Glomerular visceral epithelial cell (primary cell): ENCODE measurements around the gene PRRX1.

Experiments used
- DNase-seq: peaks from one replicate; pipeline ENCODE4 v3.0.0-alpha.2; 2016; ENCODE audit errors: extremely low spot score

PRRX1 gene

DNA sequence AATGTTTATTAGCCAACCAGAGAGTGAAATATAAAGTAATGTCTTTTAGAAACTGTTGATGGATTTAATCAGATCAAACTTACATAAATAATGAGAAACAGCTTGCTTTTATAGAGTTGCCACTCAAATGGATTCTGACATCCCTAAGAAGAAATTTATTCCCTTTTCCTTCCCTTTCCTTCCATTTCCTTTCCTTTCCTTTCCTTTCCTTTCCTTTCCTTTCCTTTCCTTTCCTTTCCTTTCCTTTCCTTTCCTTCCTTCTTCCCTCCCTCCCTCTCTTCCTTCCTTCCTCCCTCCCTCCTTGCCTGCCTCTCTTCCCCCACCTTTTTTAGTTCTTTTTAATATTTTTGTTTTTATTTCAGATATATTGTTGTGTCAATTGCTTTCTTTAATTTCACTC lies 27.3 kb downstream of the PRRX1 start:
- DNase-seq = no peak

DNA sequence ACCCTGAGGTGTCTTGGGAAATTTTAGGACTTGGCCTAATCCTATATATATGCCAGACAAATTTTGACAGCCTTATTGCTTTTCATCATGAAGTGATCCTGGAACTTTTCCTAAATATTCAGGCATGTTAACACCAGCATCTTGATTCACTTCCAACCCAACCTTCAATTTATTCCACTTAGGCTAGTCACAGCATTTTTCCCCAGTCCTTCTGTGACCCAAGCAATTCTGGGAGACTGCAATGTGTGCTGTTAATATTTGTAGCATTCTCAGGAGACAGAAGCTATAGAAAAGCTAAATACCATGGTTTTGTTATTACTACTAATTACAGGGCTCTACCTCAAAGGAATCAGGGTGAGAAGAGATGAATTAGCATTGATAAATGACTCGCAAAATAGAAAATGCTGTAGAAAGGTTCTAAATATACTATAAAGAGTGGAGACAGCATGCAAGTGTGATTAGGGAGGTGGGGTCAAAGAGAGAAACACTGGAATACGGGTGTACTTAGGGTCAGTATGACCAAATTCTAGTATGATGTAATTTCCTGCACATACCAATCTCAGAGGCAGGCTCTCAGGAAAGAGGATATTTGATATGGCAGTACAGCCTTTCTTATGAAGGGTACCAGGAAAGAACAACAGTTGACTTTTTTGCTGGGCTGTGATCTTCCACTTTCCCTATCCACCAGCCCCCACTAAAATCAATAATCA lies 29.1 kb downstream of the PRRX1 start:
- no peak for DNase-seq

DNA sequence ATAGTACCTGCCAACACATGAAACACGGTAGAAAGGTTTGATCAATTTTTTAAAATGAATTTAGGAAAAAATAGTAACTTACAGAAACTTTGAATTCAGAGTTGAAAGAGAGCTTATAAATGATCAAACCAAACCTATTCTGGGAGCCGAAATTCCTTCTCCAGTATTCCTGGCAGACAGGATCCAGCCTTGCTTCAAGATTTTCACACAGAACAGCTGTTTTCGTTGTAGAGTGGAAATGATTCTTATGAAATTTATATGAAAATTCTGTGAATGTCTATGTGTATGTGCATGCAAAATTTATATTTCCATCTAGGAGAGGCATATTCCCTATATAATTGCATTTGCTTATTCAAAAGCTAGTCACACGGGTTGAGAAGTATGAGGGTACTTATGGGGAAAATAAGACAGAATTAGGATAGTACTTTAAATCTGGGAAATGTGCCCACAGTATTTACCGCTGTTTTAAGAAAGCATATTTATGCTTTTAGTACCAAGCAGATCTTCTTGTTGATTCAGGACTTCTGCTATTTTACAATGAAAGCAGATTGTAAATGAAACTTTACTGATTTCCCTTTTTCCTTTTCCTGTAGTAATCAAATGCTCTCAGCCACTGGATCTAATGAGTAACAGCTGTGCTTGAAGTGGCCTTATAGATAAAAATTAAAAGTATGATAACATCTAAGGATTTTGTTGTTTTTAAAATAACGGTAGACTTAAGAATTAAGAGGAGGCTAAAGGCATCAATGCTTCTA lies 30.4 kb downstream of the PRRX1 start:
- DNase-seq = no peak

DNA sequence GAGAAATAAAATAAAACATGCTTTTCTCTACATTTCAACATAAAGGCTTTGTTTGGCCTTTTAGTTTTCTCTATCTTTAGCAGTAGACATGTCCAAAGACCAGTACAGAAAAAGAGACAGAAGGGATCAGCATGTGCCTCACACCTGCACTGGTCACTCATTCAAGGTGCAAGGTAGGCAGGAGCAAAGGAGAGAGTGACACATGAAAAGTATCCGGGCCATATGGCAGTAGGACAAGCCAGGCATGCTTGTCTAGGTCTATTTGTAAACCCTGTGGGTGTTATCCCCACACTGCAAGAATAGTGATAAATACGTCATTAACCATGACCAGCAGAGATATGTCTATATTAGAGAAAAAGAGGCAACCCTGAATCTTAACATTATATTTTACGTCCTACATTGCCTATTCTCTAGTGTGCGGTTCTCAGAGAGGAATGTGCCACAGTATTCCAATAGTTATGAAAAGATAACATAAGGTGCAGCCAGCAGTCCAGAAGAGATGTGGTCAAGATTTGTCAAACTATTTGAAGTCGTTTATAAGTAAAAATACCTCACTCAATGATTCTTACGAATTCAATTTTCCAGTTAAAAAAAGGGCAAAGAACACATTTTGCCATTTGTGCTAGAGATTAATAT lies 32.1 kb downstream of the PRRX1 start:
- no peak for DNase-seq

DNA sequence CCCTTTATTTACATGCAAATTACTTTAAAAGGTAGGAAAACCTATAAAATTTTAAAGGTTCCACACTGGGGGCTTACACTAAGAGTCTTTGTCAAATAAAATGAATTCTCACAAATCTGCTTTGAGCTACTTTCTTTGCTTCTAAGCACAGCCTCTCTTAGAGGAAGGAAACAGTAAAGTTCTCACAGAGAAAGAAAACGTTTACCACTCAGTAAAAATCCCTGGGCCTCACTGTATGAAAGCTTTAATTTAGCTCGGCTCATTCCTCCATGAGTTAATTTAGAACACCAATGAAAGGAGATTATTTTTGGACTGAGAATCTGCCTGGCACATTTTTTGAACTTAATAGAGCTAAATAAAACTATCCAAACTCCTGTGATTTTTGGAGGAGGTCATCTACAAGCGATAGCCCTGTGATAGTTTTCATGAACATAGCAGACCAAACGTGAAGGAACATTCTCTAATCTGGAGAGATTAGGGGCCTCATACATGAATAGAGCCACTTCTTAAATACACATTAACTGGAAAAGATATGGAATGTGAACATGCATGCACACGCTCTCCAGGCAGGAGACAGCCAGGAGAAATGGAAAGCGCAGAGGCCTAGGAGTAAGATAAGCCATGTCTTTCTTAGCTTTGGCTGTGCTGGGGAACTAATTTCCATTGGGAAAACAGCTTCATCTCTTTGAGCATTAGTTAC lies 32.8 kb downstream of the PRRX1 start:
- DNase-seq = no peak

DNA sequence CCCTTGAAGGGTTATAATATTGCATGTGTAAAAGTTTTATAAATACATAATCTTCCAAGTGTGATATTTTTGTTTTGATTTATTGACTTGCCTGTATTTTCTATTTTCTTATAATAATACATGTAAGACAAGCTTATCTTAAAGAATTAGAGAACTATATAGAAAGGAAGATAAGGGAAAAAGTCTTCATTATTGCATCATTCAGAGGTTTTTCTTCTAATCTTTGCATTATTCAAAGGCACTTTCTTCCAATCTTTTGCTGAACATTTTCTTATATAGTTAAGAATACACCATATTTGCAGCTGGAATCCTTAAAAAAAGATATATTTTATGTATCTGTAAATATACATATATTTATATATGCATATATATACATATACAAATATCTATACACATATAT lies 33.4 kb downstream of the PRRX1 start:
- no peak for DNase-seq

DNA sequence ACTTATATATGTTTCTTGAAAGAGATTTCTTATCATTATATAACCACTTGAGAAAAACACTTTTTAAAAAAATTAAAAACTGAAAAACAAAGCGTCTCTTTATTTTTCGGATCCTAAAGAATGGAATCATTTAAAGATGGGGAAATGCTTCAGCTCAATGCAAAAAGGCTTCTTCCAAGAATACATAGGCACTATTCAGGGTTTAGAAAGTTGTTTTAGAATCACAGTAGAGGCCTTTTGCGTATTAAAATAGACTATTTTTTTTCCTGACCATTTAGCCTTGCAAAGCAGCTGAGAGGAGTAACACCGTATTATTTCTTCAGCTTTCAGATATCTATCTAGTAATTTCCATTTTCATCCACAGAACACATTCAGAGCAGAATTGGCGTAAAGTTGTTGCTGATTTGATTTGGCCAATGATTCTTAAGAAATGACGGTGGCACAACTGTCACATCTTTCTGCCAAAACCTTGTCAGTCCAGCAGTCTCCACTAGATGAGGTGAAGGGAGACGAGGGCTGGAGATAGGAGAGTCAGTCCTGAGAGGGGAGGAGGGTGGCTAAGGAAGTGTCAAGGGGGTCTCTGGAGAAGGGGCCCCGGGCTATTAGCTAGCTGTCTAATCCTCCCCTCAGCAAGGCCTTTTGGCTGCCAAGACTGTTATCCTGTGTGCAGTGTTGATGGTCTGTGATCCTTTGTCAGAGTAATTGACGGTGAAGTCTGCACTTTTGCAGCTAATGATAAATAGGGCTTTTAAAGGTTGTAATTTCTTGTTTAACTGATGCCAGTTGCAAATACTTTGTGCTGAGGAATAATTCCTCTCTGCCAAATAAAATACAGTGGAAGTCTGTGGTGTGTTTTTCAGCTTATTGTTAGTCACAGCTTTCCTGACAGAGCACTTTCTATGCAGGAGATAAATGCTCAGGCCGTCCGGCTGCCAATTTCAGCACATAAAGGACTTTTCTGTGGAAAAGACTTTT lies 34.7 kb downstream of the PRRX1 start:
- DNase-seq = no peak

DNA sequence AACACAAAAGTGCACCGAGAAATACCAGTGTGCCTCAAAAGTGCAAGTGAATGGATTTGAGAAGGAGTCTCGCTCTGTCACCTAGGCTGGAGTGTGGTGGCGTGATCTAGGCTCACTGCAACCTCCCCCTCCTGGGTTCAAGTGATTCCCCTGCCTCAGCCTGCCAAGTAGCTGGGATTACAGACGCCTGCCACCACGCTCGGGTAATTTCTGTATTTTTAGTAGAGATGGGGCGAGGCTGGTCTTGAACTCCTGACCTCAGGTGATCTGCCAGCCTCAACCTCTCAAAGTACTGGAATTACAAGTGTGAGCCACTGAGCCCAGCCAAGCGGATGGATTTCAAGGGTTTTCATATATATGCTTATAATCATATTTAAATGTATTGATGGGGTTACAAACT lies 35.8 kb downstream of the PRRX1 start:
- DNase-seq = no peak

DNA sequence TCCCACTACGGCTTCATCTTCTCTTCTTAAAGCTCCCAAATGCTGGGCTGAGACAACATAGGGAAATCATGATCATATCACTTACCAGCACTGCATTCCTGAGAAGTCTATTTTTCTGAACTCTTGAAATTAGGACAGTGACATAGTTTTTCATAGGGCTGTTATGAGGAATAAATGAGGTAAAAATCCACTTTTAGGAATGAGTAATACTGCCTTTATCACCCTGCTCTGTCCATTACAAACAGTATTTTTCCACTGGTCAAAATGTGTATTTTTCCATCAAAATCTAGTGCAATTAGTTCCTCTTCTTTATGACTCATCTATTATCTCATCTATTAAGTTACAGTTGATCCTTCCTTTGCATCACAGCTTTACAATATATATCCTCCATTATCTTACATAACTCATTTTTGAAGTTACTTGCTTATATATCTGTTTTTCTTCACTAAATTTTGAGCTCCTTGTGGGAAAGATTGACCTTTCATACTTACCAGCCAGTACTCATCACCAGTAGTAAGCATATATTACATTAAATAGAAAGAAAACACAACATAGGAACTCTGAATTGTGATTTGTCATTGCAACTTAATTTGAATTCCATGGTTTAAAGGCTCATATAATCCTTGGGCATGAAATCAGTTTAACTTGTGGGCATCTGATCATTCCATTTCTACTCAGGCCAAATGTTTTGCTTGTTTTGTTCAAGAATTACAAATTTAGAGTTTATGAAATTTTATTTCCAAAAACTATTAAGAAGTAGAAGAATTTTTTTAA lies 37.1 kb downstream of the PRRX1 start:
- DNase-seq = no peak

DNA sequence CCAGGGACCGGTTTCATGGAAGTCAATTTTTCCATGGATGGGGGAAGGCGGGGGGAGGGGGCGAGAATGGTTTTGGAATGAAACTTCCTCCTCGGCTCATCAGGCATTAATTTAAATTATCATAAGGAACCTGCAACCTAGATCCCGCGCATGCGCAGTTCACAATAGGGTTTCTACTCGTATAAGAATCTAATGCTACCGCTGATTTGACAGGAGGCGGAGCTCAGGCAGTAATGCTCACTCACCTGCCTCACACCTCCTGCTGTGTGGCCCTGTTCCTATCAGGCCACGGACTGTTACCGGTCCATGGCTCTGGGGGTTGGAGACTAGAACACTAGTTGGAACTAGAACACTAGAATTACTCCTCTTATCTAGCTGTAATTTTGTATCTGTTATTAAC lies 38.0 kb downstream of the PRRX1 start:
- DNase-seq = no peak

DNA sequence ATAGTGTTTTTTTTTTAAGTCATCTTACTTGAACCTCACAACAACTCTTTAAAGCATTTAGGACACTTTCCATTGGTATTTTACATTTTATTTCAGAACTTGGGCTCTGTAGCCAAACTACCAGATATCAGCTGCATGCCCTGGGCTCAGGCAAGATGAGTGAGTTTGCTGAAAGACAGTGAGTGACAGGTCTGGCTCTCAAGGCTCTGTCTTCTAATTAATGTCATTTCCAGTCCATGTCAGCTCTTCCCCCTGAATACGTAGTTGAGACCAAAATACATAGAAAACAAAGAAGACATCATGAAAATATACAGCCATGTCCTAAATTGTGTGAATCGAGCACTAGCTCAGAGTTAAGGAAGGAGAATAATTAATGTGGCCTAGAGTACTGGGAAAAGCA lies 39.7 kb downstream of the PRRX1 start:
- DNase-seq = no peak

DNA sequence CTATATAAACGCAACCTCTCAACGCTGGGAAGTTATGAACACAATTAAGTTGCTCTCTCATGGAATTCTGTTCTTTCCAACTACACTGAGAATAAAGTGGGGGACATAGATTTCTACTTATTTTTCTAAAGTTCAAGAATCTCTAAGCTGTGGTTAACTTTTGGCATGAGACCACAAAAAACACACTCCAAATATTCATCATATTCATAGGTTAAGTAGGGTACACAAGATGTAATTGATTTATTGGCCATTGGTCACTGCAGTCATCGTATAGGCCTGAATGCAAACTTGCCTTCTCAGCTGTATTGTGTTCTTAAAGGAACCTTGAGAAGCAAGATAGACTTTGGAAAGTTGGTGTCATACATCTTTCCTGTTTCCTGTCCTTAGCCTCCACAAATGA lies 40.3 kb downstream of the PRRX1 start:
- DNase-seq = no peak

DNA sequence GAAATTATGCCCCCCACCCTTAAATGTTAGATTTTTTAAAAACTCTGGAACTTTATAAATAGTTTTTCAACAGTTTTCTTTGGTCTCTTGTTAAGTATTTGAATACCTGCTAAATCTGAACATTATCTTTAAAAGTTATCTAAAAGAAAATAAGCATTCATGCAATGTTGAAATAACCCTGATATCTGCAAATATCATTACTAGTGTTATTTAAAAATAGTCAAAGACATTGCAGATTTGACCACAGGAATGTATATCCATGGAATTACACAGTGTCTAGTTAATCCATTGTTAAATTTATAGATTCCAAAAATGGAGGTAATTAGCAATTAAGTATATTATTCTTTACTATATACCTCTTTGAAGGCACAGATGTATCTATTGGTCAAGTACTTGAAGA lies 42.0 kb downstream of the PRRX1 start:
- no peak for DNase-seq

DNA sequence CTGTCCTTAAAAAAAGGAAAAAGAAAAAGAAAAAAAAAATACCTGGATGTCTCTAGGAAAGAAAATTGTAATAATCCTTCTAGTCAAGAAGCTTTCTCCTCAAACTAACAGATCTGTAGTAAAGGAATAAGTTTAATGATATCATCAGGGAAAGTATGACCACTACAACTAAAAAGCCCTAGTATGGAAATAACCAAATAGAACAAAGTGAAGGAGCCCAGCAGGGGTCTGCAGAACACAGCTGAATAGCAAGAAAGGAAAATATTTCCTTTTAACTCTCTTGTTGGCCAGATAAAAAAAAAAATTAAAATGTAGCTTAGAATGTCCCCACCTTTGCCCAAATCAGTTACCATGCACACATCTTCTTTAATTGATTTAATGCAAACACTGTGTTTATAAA lies 43.2 kb downstream of the PRRX1 start:
- DNase-seq = no peak

DNA sequence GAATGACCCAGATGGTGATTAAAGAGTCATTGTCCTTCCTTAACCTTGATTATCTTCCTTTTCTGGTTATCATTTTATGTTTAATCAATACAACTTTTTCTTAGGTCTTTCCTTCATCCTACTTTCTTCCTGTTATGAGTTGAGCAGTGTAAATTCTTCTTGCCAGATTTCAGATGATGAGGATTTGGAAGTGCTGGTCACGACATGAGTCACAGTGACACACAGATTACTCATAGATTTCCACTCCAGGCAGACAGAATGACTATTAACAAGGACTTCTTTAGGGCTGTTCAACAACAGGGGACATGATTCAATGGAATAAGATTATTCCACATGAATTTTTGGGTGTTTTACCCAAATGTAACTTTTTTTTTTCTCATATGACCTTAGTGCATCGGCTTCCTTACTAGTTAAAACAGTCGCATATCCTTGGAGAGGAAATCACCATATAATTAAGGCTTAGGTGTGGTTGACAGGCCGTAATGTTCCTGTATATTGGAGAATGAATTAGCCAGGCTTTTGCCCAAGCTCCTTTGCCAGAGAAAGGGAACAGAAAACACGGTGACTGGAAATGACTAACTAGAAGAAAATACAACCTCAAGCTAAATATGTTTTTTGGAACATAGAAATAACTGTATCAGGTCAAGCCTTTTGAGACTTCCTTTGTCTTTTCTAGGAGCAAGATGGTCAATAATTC lies 44.2 kb downstream of the PRRX1 start:
- peak; percentile 79 for DNase-seq

DNA sequence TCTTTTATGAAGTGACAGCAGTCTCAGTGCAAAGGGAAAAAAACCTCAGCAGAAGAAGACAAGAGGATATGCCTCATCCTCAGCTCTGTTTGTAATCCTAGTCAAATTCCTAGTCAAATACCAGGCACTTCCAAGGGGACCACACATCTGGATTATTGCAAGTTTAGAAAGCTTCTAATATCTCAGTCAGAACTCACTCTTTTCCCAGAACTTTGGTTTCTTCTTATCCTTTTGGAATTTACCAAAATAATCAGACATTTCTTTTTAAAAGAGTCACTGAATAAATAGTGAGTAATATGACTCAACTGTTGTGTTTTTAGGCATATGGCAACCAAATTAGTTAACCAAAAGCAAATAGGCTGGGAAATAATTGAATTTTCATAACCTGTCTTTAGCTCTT lies 47.8 kb downstream of the PRRX1 start:
- no peak for DNase-seq

DNA sequence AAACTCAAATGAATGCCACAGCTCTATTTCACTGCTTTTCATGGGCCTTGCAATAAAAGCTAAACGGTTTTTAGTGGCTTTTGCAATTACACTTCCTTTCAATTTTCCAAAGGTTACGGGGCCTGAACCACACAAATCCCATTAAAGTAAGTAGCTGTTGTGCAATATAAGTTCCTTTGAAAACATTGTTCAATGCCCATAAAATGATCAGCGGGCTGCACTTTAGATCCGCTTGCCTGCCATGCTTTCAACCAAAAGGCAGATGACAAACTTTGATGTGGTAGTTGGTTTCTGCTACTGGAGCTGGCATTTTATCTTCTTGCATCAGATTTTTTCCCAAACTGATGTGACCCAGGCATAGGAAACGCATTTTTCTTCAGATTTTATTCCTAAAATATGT lies 50.2 kb downstream of the PRRX1 start:
- DNase-seq = no peak

DNA sequence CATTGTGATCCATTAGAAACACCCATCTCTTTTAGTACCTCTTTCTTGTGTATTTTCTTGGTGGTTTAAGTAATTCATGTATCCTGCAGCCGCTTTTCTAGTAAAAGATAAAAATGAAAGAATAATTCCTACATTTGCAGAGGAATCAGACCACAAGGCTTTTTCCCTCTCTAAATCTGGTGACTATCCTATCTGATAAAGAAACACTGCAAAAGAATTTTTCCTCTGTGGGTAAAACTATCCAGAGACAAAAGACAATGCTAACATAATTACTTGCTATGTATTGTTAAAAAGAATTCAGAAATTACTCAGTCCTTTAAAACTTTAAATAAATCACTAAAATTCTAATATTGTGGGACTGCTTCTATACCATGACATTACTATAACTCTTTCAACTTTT lies 51.0 kb downstream of the PRRX1 start:
- DNase-seq = no peak

DNA sequence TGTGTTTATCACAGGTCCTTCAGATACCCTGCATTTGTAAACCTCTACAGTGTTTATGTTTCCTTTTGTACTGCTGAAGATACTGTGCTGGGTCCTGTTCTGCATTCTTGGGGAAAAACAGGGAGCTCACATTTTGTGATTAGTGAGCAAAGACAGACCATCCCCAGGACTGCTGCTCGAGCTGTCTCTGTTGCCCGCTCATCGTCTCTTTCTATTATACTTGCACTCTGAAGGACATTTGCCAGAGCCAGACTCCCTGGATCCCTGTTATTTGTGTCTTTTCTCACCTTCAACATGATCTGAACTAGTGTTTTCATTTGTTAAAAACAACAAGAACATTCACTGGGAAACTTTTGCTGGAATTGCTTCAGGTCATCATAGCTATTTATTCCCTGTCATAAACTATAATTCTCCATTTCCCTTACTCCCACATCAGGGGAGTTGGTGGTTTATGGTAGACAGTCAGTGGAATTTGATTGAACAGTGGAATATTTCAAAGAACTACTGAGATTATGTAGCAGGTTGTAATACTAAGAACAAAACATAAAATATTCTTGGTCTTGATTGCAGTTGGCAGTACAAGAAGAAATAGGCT lies 53.0 kb downstream of the PRRX1 start:
- no peak for DNase-seq

DNA sequence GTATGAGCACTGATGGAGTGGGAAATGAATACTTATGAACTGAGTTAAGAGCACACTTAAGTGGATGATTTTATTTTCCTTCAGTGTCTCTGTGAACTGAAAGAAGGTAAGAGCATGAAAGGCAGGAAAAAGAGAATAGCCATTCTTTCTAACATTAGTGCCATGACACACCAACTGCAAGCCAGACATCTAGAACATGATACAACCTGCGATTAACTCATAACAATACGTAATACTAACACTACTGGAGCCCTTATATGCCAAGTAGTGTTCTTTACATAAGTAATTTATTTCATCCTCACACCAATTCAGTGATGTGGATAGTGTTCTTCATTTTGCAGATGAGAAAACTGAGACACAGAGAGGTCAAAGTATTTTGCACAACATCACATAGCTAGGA lies 56.7 kb downstream of the PRRX1 start:
- no peak for DNase-seq
